DMS153 treated with DMSO at 0.1 percent for 48 hours (cell line): ENCODE data around the gene LRRN2.
A peak's percentile ranks its signal among the peaks of the same experiment; 100 is the strongest.

Experiments used
- DNase-seq: peaks from one replicate; lab custom pipeline; 2025; ENCODE audit not compliant: unreplicated experiment; lab: John Stamatoyannopoulos, UW

LRRN2 gene

DNA sequence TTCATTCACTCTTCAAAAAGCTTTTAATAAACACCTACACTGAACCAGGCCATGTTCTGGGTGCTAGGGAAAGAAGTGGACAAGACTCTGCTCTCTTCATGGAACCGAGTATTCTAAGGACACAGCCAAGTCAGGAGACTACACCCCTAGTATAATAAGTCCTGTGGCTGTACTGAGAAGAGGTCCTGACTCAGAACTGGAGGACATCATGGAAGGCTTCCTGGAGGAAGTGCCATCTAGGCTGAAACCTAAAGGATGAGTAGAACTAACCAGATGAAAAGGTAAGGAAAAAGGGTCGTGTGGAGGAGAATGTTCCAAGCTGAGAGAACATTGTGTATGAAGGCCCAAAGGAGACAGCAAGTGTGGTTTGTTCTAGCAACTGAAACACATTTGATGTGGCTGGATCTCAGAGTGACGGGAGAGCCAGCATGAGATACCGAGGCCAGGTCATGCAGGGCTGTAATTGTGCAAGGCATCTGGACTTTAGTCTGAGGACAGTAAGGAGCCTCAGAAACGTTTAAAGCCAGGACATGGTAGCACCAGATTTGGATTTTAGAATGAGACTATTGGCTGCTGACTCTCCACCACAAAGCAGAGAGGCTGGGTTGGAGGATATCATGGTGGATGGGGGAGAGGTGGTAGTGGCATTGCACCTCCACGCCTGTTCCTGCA is 82.5 kb downstream of the LRRN2 start:
- DNase-seq: no peak

DNA sequence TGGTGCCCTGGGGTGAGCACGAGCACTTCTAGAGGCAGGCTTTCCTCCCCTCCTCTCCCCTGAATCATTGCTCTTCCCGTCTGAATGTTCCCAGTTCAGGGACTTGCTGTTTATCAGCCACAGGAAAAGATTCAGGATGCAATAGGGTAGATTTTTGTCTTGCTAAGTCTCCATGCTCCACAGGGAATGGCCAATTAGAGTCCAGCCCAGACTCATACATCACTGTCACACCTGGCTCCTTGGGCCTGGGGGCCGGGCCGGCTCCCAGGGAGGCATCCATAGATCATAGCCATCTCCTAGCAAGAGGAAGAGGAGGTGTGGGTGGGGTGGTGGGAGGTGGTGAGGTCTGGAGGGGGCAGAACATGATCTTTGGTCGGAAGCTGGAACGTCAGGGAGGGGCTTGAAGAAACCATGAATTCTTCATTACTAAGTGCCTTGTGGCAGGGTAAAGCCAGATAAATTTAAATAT is 83.4 kb downstream of the LRRN2 start:
- no peak for DNase-seq

DNA sequence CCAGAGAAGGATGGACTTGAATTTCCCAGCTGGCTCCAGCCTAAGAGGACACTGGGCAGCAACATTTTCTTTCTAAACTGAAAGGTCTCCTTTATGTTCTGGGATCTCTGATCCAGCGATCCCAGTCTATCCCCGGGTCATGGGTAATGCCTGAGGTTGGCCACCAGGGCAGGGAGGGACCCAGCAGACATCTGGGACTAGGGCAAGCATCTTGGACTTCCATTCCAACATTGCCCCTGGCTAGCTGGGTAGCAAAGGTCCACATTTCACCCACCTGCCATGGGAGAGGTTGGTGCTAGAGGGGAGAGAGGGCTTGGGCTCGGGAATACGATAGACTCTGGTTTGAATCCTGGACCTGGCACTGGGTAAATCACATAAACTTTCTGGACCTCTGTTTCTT is 84.6 kb downstream of the LRRN2 start:
- no peak for DNase-seq

DNA sequence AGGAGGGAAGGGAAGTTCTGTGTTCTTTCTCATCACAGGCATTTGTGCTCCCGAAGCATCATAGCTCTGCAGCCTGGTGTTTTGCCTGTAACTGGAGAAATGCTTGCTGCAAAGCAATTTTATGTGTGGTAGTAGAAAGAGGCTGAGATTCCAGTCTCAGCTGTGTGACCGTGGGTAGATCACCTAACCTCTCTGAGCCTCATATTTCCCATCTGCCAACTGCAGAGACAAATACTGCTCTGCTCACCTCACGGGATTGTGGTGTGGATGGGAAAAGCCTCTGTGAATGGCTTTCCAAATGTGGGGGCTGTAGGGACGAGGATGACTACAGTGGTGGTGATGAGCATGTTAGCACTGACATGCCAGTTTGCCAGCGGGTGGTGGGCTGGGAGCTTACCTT is 85.3 kb downstream of the LRRN2 start:
- DNase-seq: no peak

DNA sequence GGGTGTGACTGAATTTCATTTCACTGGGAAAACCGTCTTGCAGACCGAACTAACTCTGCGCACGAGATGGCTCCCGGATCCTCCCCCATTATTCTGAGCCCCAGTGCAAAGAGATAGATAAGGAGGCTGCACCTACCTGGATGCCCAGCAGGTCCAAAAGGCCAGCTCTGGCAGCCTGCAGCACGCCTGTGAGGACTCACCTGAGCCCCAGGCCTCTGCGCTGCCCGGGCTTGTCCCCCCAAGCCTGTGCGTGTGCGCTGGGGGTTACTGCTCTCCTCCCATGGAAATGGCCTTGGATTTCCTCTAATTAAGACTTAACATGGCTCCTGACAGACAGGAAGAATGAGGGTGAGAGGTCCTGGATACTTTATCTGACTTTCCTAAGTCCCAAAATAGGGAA is 85.9 kb downstream of the LRRN2 start:
- DNase-seq: no peak

DNA sequence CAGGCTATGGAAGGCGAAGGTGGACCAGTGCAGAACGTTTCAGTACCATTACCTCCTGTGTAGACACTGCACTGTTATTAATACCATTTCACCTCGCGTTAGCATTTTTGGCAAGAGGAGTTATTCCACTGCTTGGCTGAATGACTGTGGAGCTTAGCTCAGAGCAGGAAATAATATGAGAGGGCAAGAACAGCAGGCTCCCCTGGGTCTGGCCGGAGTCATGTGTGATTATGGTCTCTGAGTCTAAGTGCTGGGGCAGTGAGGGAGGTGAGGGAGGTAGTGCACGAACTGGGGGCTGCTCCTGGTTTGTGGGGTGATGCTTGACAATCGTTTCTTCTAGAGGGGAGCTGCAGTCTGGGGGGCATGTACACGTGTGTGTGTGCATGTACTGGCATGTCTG is 86.4 kb downstream of the LRRN2 start:
- DNase-seq: no peak

DNA sequence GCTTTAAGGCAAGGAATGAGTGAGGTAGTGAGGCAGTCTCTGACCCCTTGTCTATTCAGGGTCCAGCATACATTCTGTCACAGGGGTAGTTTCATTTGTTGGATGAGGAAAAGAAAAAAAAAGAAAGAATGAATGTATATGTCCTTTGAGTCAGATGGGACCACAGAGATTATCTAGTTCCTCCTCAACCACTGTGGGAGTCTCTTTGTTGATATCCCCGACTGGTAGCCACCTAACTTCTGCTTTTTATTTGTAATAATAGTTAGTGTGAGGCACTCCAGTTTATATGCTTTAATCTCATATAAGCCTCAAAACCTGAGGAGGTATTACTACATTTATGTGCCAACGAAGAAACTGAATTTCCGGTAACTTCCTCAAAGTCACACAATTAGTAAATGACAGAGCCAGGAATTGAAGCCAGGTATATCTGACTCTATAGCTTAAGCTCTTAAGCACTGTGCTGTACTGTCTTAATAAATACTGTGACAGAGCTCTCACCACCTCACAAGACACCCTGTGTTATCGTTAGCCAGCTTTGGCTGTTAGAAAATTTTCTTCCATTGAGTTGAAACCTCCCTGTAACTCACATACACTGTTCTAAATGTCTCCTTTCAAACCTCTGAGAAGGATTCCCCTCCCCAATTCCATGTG is 87.1 kb downstream of the LRRN2 start:
- DNase-seq: no peak

DNA sequence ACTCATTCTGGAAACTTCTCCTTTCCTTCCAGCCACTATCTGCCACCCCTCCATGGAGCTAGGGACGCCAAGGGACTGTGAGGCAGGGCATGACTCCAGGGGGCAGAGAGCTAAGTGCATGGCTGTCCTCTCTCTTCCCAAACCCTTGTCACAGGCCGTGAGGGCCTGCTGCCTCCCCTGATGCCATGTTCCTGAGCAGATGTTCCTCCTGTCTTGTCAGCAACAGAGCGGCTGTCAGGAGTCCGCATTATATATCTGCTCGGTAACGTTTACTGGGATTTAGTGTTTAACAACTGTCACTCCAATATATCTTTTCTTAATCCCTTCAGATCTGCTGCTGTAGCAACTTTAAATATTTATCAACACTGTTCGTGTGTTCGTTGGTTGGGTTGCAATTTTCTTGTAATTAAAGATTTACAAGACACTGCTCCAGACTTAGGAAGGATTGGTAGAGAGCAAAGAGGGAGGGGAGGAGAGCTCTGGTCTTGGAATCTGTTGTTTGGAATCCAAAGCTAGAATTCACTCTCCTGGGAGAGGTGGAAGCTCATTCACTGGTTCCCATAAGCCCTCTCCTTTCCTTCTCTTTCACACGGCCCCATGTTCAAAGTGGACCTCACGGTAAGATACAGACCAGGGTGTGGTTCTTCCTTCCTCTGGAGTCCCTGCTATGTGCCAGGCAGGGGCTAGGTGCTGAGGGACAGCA is 93.1 kb downstream of the LRRN2 start:
- no peak for DNase-seq

DNA sequence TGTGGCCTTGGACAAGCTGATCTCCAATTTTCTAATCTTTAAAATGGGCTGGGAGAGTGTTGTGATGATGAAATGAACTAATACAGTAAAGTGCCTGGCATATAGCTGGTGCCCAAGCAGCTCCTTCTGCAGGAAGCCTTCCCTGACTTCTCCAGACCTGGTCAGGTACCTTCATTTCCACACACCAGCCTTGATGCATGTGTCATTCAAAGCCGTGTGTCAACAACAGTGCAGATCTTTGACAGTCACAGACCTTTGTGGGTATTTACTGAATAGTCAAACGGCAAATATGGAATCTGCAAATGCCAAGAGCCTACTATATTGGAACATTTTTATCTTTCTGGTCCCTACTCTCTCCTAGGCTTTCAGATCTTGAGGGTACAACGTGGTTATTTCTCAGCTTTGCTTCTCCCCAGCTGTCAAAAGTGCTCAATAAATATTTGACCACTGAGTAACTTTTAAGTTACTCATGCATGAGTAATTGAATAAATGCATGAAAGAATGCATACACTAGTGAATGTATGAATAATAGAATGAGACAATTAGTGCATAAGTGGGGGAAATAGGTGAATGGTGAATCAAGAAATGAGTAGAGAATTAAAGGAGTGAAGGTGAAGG is 94.0 kb downstream of the LRRN2 start:
- DNase-seq: no peak

DNA sequence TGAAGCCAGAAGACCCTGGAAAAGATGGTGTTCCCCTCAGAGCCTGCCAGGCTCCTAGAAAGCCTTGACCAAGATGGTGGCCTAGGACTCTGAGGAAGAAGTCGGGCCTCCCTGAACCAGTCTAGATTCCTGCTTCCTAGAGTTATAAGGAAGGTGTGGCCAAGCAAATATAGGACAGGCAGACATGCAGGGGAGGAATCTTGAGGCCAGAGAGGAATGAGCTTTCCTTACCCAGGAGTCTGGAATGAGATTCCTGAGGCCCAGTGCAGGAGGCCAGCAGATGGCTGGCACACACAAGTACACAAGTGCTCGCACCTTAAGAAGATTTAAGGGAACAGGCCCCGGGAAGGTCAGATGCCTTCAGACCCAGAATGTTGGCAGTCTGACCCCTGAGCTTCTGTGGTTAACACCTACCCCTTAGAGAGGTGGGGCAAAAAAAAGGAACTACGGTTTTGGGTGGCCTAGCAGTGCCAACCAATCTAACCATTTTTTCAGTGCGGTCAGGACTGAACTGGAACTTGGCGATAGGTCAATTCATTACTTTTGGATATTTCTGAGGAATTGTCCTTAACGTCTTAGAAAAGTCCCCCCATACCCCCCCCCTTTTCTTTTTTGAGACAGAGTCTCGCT is 96.0 kb downstream of the LRRN2 start:
- no peak for DNase-seq

DNA sequence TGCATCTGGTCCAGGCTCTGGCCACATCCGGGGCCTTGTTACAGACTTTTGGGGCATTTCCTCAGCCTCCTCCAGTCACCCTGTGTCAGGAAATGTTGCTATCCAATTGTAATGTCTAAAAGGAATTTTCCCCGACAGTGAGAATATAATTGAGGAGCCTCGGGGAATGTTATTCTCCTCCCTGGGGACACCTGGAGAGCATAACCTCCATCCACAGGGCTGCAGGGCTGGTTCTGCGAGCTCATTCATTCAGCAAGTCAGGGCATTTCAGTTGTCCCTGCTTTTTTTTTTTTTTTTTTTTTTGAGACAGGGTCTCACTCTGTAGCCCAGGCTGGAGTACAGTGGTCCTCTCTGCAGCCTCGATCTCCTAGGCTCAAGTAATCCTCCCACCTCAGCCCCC is 96.7 kb downstream of the LRRN2 start:
- DNase-seq: no peak

DNA sequence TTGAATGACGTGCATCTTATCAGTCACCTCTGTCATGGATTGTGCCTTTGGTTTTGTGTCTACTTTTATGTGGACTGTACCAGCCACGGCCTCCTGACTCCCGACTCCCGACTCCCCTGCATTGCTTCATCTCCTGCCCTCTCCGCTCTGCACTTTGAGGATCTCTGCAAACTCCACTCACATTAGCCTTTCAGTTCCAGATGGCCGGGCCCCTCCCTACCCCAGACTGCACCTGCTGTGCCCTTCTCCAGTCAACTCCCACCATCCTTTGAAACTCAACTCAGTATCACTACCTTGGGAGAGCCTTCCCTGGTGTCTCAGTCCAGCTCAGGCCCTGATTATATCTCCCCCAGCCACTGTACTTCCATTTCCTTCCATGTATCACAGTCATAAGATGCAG is 97.9 kb downstream of the LRRN2 start:
- no peak for DNase-seq

DNA sequence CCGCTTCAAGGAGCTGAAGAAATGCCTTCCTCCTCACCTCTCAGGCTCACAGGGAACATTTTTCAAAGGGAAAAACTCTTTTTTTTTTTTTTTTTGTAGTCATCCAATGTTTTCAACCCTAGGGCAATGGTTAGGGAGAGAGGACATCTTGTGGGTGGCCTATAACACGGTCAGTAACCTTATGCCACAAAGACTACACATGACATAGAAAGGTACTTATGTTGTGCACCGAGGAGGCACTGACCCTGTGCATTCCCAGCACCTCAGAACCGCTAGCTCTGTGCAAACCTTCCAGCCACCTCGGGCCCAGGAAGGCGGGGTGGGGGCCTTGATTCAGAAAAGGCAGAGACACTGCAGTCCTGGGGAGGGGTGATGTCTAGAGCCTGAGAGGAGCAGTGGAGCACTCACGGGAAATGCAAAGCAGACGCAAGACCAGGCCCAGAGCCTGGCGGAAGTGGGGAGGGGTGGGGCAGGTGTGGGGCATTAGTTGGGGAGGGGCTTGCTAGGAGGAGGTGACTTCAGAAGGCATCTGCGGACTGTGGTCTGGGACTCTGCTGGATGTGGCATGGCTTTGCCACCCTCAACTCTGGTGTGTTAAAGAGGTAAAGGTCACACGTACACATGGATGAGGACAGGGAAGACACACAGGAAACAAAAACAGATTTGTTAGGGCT is 100.7 kb downstream of the LRRN2 start:
- DNase-seq: peak; percentile 44

DNA sequence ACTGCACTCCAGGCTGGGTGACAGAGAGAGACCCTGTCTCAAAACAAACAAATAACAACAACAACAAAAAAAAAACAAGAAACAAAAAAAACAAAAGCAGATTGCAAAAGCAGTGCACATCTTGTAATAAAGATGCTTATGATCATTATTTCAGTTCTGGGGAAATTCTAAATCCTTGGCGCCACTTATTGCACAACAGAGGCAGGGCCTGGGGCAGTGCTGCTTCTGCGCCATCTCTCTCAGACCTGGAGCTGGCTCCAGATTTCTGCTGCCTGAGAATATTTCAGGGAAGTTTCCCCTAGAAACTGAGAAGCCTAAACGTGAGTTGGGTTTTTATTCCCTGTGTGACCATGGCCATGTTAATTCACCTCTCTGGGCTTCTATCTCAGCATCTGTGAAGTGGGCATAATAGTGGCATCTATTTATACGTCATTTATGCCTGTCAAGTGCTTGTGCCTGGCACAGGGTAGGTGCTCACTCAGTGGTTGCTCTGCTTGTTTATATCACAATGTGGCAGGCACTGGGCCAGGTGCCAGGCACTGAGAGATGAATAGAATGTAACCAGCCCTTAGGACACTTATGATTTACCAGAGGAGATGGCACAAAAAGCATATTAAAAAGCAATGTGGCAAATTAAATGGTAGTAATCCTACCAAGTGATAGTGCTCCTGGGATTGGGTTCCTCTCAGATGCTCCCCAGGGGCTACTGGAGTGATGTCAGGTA is 101.5 kb downstream of the LRRN2 start:
- DNase-seq: peak; percentile 97

DNA sequence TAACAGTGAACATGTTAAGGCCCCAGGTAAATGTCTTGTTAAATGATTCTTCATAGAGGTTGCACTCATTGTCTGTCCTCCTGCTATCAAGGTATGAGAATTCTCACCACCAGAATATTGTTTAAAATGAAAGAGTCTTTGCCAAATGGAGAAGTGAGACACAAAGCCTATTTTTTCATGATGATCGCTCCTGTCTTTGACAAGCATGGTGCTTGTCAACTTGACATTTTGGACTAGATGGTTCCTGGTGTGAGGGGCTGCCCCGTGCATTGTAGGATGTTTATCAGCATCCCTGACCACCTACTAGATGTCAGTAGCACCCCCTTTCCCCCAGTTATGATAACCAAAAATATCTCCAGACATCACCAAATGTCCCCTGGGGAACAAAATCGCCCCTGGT is 103.8 kb downstream of the LRRN2 start:
- DNase-seq: no peak

DNA sequence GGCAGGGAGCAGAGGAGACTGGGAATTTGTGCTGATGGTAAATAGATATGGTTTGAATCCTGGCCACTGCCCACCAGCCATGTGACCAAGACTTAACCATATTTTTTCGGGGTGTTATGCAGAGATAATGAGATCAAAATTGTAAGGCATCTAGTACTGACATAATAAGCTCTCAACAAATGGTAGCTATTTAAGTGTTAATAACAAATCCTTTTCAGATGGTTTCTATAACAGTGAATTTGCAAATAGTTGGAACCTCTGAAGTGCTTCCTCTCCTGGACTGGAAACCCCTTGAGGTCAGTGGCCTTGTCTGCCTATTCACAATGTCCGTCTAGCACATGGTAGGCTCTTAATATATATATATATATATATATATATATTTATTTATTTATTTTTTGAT is 104.7 kb downstream of the LRRN2 start:
- no peak for DNase-seq

DNA sequence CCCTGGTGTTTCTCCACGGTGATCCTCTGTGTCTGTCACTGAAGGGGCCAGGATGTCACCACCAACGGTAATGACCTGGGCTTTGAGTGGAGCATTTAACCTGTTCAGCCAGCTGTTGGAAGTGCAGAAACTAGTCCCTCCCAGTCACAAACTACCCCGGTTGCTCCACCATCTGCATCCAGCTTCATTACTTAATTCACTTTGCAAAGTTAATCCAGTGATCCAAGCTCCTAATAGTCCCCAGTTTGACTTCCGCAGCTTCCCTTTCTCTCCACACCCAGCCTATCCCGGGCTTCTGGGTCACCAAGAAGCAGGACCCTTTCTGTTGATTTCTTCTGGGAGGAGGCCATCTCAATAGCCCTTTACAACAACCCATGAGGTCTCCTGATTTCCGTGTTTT is 105.9 kb downstream of the LRRN2 start:
- DNase-seq: no peak

DNA sequence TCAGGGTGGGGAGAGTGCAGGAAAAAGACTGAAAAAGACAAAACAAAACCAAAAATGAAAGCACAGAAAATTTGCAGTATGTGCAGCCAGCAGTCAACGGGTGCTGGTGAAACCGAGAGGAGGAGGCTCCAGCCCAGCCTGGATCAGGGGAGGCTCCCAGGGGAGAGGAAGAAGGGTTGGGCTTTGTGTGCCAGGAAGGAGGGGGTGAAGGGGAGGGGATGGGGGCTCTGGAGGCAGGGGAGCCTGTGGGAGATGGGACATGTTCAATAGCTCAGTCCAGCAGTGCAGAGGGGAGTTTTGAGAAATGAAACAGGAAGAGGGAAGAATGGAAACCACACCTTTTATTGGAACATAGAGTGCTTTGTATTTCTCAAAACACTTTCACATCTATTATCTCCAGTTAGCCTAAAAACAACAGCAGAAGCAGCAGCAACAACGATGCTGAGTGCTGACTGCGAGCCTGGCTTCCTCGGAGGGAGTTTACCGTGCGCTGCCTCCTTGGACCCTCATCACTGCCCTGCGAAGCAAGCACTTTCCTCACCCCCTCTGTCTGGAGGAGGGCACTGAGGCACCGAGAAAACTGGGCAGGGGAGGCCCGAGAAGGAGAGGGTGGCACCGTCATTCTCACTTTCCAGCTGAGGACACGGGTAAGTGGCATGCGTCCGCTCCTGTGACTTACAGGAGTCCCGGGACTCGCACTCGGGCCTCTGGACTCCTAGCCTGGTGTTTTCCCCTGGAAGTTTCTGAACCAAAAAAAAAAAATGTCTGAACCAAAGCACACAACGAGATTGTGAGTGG is 106.5 kb downstream of the LRRN2 start:
- DNase-seq: peak; percentile 80

DNA sequence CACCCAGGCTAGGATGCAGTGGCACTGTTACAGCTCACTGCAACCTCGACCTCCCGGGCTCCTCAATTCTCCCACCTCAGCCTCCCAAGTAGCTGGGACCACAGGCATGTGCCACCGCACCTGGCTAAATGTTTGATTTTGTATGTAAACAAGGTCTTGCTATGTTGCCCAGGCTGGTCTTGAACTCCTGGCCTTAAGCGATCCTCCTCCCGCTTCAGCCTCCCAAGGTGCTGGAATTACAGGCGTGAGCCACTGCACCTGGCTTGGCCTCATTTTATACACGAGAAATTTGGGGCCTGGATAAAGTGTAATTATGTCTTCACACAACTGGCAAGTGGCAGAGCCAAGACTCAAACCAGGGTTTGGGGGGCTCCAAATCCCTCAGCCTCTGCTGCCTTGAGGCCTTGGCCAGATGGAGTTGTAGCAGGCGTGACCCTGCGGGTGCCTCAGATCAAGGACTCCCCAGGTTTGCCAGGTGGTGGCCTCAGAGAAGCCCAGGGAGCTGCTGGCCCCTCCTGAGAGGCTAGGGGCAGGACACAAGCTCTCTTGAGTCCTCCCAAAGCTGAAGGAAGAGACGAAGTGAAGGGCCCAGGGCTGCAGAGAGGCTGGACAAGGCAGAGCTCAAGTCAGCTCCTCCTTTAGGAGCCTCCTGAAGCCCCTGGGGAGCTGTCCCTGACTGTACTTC is 107.6 kb downstream of the LRRN2 start:
- DNase-seq: no peak
